Measurements from ENCODE around the gene PRKCB. TPM values are rescaled to one million over a fixed set of nuclear protein-coding genes. Genes with fewer than 3 reads are reported as not detected.

Gene PRKCB
- polyA plus RNA-seq, 2 of the 4 experiments (the other 2 are of a cell fraction) = 0.09 to 0.22 TPM

DNA sequence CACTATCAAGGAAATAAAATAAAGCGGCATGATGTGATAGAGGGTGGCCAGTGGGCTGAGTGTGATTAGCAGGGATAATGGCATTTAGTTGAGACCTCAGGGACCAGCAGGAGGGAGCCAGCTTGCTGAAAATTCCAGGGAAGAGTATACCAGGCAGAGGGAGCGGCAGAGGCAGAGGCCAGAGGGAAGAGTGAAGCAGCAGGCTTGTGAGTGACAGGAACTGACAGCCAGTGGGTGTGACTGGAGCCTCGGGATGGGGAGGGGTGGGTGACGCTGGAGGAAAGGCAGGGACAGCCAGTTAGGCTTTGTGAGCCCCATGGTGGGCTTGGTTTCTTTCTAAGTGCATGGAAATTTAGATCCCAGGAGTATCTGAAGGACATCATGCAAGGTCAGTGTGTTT lies 210.7 kb downstream of the PRKCB start:
- no peak for ATAC-seq
- no peak for TF ChIP-seq CBX2 (IDR thresholded peaks at IDR 0.05; ENCODE audit: borderline replicate concordance, low read depth)
- TF ChIP-seq, protein P1, sequence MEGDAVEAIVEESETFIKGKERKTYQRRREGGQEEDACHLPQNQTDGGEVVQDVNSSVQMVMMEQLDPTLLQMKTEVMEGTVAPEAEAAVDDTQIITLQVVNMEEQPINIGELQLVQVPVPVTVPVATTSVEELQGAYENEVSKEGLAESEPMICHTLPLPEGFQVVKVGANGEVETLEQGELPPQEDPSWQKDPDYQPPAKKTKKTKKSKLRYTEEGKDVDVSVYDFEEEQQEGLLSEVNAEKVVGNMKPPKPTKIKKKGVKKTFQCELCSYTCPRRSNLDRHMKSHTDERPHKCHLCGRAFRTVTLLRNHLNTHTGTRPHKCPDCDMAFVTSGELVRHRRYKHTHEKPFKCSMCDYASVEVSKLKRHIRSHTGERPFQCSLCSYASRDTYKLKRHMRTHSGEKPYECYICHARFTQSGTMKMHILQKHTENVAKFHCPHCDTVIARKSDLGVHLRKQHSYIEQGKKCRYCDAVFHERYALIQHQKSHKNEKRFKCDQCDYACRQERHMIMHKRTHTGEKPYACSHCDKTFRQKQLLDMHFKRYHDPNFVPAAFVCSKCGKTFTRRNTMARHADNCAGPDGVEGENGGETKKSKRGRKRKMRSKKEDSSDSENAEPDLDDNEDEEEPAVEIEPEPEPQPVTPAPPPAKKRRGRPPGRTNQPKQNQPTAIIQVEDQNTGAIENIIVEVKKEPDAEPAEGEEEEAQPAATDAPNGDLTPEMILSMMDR (IDR thresholded peaks at IDR 0.05) = no peak
- TF ChIP-seq, protein P2, sequence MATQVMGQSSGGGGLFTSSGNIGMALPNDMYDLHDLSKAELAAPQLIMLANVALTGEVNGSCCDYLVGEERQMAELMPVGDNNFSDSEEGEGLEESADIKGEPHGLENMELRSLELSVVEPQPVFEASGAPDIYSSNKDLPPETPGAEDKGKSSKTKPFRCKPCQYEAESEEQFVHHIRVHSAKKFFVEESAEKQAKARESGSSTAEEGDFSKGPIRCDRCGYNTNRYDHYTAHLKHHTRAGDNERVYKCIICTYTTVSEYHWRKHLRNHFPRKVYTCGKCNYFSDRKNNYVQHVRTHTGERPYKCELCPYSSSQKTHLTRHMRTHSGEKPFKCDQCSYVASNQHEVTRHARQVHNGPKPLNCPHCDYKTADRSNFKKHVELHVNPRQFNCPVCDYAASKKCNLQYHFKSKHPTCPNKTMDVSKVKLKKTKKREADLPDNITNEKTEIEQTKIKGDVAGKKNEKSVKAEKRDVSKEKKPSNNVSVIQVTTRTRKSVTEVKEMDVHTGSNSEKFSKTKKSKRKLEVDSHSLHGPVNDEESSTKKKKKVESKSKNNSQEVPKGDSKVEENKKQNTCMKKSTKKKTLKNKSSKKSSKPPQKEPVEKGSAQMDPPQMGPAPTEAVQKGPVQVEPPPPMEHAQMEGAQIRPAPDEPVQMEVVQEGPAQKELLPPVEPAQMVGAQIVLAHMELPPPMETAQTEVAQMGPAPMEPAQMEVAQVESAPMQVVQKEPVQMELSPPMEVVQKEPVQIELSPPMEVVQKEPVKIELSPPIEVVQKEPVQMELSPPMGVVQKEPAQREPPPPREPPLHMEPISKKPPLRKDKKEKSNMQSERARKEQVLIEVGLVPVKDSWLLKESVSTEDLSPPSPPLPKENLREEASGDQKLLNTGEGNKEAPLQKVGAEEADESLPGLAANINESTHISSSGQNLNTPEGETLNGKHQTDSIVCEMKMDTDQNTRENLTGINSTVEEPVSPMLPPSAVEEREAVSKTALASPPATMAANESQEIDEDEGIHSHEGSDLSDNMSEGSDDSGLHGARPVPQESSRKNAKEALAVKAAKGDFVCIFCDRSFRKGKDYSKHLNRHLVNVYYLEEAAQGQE (IDR thresholded peaks at IDR 0.05) = no peak
- no peak for TF ChIP-seq EP300 (IDR thresholded peaks at IDR 0.05)
- no peak for TF ChIP-seq HOXB13 (CRISPR knock-in tag; IDR thresholded peaks at IDR 0.05; ENCODE audit: low read depth)
- no peak for TF ChIP-seq HOXA7 (CRISPR knock-in tag; IDR thresholded peaks at IDR 0.05)
- no peak for TF ChIP-seq PHF8 (IDR thresholded peaks at IDR 0.05; ENCODE audit: borderline replicate concordance, low read depth)
- DNase-seq (ENCODE audit: low read depth in 1 of 2, low spot score in 1 of 2) = no peak
- FAIRE-seq = no peak
- H3K9me3 ChIP-seq = no peaks in the 10 kb centered on the region
- no peak overlapping the region for H3K4me3 ChIP-seq
- ChIA-PET CTCF (interaction anchor here (0.6 to 11.1 kb wide), 23 partner anchors 9 to 468 kb away, joined by 3 to 279 read pairs (median 4); no protein-coding TSS in a partner anchor), POLR2A (no interaction called here)
- H3K27ac ChIP-seq = no peak overlapping the region
- no peak overlapping the region for H3K4me2 ChIP-seq
- WGBS (ENCODE audit: missing lambda C conversion rate) = 39% methylated on average over 4 of the region's 4 CpGs
- no peaks in the 10 kb centered on the region for H3K4me1 ChIP-seq

DNA sequence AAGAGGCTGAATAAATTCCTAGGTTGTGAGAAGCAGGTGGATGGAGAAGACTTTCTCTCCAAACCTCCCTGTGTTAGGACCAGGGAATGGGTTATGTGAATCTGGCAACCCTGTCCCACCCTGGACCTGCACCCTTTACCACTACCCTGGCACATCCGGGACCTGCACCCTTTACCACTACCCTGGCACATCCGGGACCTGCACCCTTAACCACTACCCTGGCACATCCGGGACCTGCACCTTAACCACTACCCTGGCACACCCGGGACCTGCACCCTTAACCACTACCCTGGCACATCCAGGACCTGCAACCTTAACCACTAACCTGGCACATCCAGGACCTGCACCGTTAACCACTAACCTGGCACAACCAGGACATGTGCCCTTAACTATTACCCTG lies 213.3 kb downstream of the PRKCB start:
- no peak overlapping the region for H3K27ac ChIP-seq
- 28% methylated on average over 5 of the region's 5 CpGs for WGBS (ENCODE audit: missing lambda C conversion rate)
- no peaks in the 10 kb centered on the region for H3K4me1 ChIP-seq
- ATAC-seq = no peak
- no peak for FAIRE-seq
- TF ChIP-seq CBX2 (IDR thresholded peaks at IDR 0.05; ENCODE audit: borderline replicate concordance, low read depth) (no peak), EP300 (IDR thresholded peaks at IDR 0.05) (no peak), FOSB (CRISPR knock-in tag; IDR thresholded peaks at IDR 0.05) (no peak), BHLHE40 (IDR thresholded peaks at IDR 0.05; ENCODE audit: low read depth, low read length) (no peak), NPAS2 (CRISPR knock-in tag; IDR thresholded peaks at IDR 0.05; ENCODE audit: borderline replicate concordance) (no peak), SREBF2 (IDR thresholded peaks at IDR 0.05) (no peak), MAZ (IDR thresholded peaks at IDR 0.05; ENCODE audit: borderline replicate concordance, low read depth, low read length) (no peak), ZSCAN20 (CRISPR knock-in tag; IDR thresholded peaks at IDR 0.05) (no peak), RAD21 (conservative IDR thresholded peaks at IDR 0.05 in 1 of 2, IDR thresholded peaks at IDR 0.05 in 1 of 2) (no peak), ZFP36 (IDR thresholded peaks at IDR 0.05; ENCODE audit: borderline replicate concordance, partially characterized antibody) (no peak)
- TF ChIP-seq, protein P1 (IDR thresholded peaks at IDR 0.05) = no peak
- TF ChIP-seq, protein P3, sequence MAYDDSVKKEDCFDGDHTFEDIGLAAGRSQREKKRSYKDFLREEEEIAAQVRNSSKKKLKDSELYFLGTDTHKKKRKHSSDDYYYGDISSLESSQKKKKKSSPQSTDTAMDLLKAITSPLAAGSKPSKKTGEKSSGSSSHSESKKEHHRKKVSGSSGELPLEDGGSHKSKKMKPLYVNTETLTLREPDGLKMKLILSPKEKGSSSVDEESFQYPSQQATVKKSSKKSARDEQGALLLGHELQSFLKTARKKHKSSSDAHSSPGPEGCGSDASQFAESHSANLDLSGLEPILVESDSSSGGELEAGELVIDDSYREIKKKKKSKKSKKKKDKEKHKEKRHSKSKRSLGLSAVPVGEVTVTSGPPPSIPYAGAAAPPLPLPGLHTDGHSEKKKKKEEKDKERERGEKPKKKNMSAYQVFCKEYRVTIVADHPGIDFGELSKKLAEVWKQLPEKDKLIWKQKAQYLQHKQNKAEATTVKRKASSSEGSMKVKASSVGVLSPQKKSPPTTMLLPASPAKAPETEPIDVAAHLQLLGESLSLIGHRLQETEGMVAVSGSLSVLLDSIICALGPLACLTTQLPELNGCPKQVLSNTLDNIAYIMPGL (CRISPR knock-in tag; IDR thresholded peaks at IDR 0.05; ENCODE audit: borderline replicate concordance) = no peak
- CTCF ChIA-PET = interaction anchor here (1.2 to 11.1 kb wide), 3 partner anchors 442 to 455 kb away, joined by 3 to 279 read pairs (median 7); no protein-coding TSS in a partner anchor
- no peak overlapping the region for H3K4me3 ChIP-seq
- DNase-seq (ENCODE audit: low read depth in 1 of 2, low spot score in 1 of 2) = no peak
- POLR2A ChIA-PET = no interaction called here
- no peaks in the 10 kb centered on the region for H3K9me3 ChIP-seq
- no peak overlapping the region for H3K4me2 ChIP-seq

Measured in A549 (cell line).